ENCODE results near the gene FAM222A.

The FAM222A gene

GRCh38 chr12:109808876-109809646 lies 95.4 kb downstream of the FAM222A start:
- no peak for DNase-seq

- no peak for DNase-seq
These were observed 97.5 kb downstream of the FAM222A start for GRCh38 chr12:109810954-109811623.

GRCh38 chr12:109811624-109811995 lies 98.0 kb downstream of the FAM222A start:
- no peak for DNase-seq

- DNase-seq: no peak
These were observed 100.3 kb downstream of the FAM222A start for GRCh38 chr12:109813810-109814416.

GRCh38 chr12:109814600-109815150 lies 101.0 kb downstream of the FAM222A start:
- no peak for DNase-seq

GRCh38 chr12:109815225-109815624 lies 101.6 kb downstream of the FAM222A start:
- no peak for DNase-seq

GRCh38 chr12:109815757-109816617 lies 102.4 kb downstream of the FAM222A start:
- no peak for DNase-seq

GRCh38 chr12:109816870-109817269 lies 103.2 kb downstream of the FAM222A start:
- DNase-seq: no peak

GRCh38 chr12:109817627-109818231 lies 104.1 kb downstream of the FAM222A start:
- DNase-seq: no peak

- no peak for DNase-seq
These were observed 104.6 kb downstream of the FAM222A start for GRCh38 chr12:109818253-109818652.

- DNase-seq: no peak
These were observed 105.4 kb downstream of the FAM222A start for GRCh38 chr12:109818905-109819500.
